ENCODE measurements around the gene GABBR2. TPM values are rescaled to one million over a fixed set of nuclear protein-coding genes. Genes with fewer than 3 reads are reported as not detected.

The GABBR2 gene
- total RNA-seq, 2 donors from 2014 or later: 0.41 TPM; not detected in 1

GRCh38 chr9:98442114-98442513 is 266.6 kb downstream of the GABBR2 start:
- ATAC-seq: no peak
- DNase-seq: no peak
- intact Hi-C loops (cut with DNase I): no loop called here

- ATAC-seq: no peak
- intact Hi-C loops (cut with DNase I): no loop called here
- no peak for DNase-seq
Measured at GRCh38 chr9:98438666-98439065, 270.1 kb downstream of the GABBR2 start.

GRCh38 chr9:98437458-98438034 is 271.2 kb downstream of the GABBR2 start:
- no peak for ATAC-seq

GRCh38 chr9:98432960-98433359 is 275.8 kb downstream of the GABBR2 start:
- intact Hi-C loops (cut with DNase I): no loop called here
- ATAC-seq (no peak), DNase-seq (no peak)

More at GRCh38 chr9:98437458-98438034, 271.2 kb downstream of the GABBR2 start:
- intact Hi-C loops (cut with DNase I): no loop called here
- DNase-seq: no peak

GRCh38 chr9:98432134-98432533 is 276.6 kb downstream of the GABBR2 start:
- ATAC-seq (no peak), DNase-seq (no peak)
- intact Hi-C loops (cut with DNase I): no loop called here

- intact Hi-C loops (cut with DNase I): no loop called here
- peak in 1 of 2 donors; percentile 59 for ATAC-seq
- DNase-seq: no peak
Measured at GRCh38 chr9:98430535-98431292, 278.0 kb downstream of the GABBR2 start.

GRCh38 chr9:98429613-98430012 is 279.1 kb downstream of the GABBR2 start:
- peak in 1 of 2 donors; percentile 45 for ATAC-seq
- no peak for DNase-seq
- intact Hi-C loops (cut with DNase I): no loop called here

- intact Hi-C loops (cut with DNase I): no loop called here
- DNase-seq (no peak), ATAC-seq (no peak)
Measured at GRCh38 chr9:98428454-98428853, 280.3 kb downstream of the GABBR2 start.

GRCh38 chr9:98427491-98427890 is 281.2 kb downstream of the GABBR2 start:
- DNase-seq: no peak
- no peak for ATAC-seq
- intact Hi-C loops (cut with DNase I): no loop called here

GRCh38 chr9:98425079-98425478 is 283.7 kb downstream of the GABBR2 start:
- ATAC-seq: no peak
- intact Hi-C loops (cut with DNase I): no loop called here
- no peak for DNase-seq

GRCh38 chr9:98419260-98419603 is 289.5 kb downstream of the GABBR2 start:
- DNase-seq (no peak), ATAC-seq (no peak)
- intact Hi-C loops (cut with DNase I): no loop called here

- DNase-seq (no peak), ATAC-seq (no peak)
- intact Hi-C loops (cut with DNase I): no loop called here
Measured at GRCh38 chr9:98418578-98419259, 290.0 kb downstream of the GABBR2 start.

- ATAC-seq (no peak), DNase-seq (no peak)
- intact Hi-C loops (cut with DNase I): no loop called here
Measured at GRCh38 chr9:98416294-98417248, 292.2 kb downstream of the GABBR2 start.

GRCh38 chr9:98415782-98416181 is 293.0 kb downstream of the GABBR2 start:
- DNase-seq (no peak), ATAC-seq (no peak)
- intact Hi-C loops (cut with DNase I): no loop called here

- DNase-seq: no peak
- intact Hi-C loops (cut with DNase I): no loop called here
- ATAC-seq: no peak
Measured at GRCh38 chr9:98413084-98413483, 295.7 kb downstream of the GABBR2 start.

- intact Hi-C loops (cut with DNase I): no loop called here
- DNase-seq (no peak), ATAC-seq (no peak)
Measured at GRCh38 chr9:98412101-98412842, 296.5 kb downstream of the GABBR2 start.

GRCh38 chr9:98410185-98410697 is 298.5 kb downstream of the GABBR2 start:
- ATAC-seq (peak; percentile 78 to 89), DNase-seq (no peak)
- intact Hi-C loops (cut with DNase I): no loop called here

GRCh38 chr9:98409719-98410118 is 299.0 kb downstream of the GABBR2 start:
- intact Hi-C loops (cut with DNase I): no loop called here
- DNase-seq (no peak), ATAC-seq (peak in 1 of 2 donors; percentile 31)

GRCh38 chr9:98406469-98406868 is 302.3 kb downstream of the GABBR2 start:
- DNase-seq (no peak), ATAC-seq (no peak)
- intact Hi-C loops (cut with DNase I): no loop called here

Measured in left cardiac atrium (tissue), 4 donors.